DMS 273 (cell line): ENCODE results near the gene DYRK1B.
A peak's percentile ranks its signal among the peaks of the same experiment; 100 is the strongest.

Experiments
- DNase-seq: peaks from one replicate; lab custom pipeline; 2025; ENCODE audit not compliant: unreplicated experiment; lab: John Stamatoyannopoulos, UW

DYRK1B gene

GRCh38 chr19:39864118-39864517, 30.2 kb upstream of the DYRK1B start:
- no peak for DNase-seq

- DNase-seq: peak; percentile 46
These were observed 24.6 kb upstream of the DYRK1B start for GRCh38 chr19:39858541-39858940.

GRCh38 chr19:39852882-39853281, 18.9 kb upstream of the DYRK1B start:
- DNase-seq: no peak

GRCh38 chr19:39850892-39851291, 16.9 kb upstream of the DYRK1B start:
- no peak for DNase-seq

GRCh38 chr19:39848392-39848791, 14.4 kb upstream of the DYRK1B start:
- DNase-seq: no peak

GRCh38 chr19:39847525-39847924, 13.6 kb upstream of the DYRK1B start:
- no peak for DNase-seq

- DNase-seq: no peak
These were observed 12.9 kb upstream of the DYRK1B start for GRCh38 chr19:39846678-39847486.

- peak; percentile 98 for DNase-seq
These were observed 12.1 kb upstream of the DYRK1B start, which contains the start of gene FBL for GRCh38 chr19:39845933-39846677. Gene FBL (minus strand): TSS chr19:39846379. CDS start chr19:39846300, 79 bp downstream.

GRCh38 chr19:39845584-39845932, 11.6 kb upstream of the DYRK1B start:
- DNase-seq: peak; percentile 73

- DNase-seq: peak; percentile 46
These were observed 11.2 kb upstream of the DYRK1B start for GRCh38 chr19:39845172-39845571.

- peak; percentile 81 for DNase-seq
These were observed 10.2 kb upstream of the DYRK1B start for GRCh38 chr19:39843919-39844793.

GRCh38 chr19:39842693-39843435, 8.9 kb upstream of the DYRK1B start:
- no peak for DNase-seq

GRCh38 chr19:39841041-39841440, 7.1 kb upstream of the DYRK1B start:
- no peak for DNase-seq

GRCh38 chr19:39840492-39840891, 6.5 kb upstream of the DYRK1B start:
- no peak for DNase-seq

- DNase-seq: peak; percentile 42
These were observed 5.8 kb upstream of the DYRK1B start for GRCh38 chr19:39839678-39840327.

- DNase-seq: no peak
These were observed 4.6 kb upstream of the DYRK1B start for GRCh38 chr19:39838569-39838968.

- no peak for DNase-seq
These were observed 4.0 kb upstream of the DYRK1B start for GRCh38 chr19:39837978-39838377.

GRCh38 chr19:39834287-39834841, 402 bp upstream of the DYRK1B start:
- DNase-seq: peak; percentile 48

- DNase-seq: no peak
These were observed 850 bp downstream of the DYRK1B start for GRCh38 chr19:39833160-39833463.
